ENCODE data around the gene SREK1.

- TF ChIP-seq CTCF (IDR thresholded peaks at IDR 0.05; ENCODE audit: borderline replicate concordance, extremely low read depth, low read length, poor library complexity, severe bottlenecking) (no peak), EZH2 (IDR thresholded peaks at IDR 0.05; ENCODE audit: borderline replicate concordance, low read depth, low read length, severe bottlenecking) (no peak)
Measured at GRCh38 chr5:66186108-66186507, 42.0 kb downstream of the SREK1 start.

All from DND-41 (cell line).